ENCODE results near the gene CRABP1.

CRABP1 gene

DNA sequence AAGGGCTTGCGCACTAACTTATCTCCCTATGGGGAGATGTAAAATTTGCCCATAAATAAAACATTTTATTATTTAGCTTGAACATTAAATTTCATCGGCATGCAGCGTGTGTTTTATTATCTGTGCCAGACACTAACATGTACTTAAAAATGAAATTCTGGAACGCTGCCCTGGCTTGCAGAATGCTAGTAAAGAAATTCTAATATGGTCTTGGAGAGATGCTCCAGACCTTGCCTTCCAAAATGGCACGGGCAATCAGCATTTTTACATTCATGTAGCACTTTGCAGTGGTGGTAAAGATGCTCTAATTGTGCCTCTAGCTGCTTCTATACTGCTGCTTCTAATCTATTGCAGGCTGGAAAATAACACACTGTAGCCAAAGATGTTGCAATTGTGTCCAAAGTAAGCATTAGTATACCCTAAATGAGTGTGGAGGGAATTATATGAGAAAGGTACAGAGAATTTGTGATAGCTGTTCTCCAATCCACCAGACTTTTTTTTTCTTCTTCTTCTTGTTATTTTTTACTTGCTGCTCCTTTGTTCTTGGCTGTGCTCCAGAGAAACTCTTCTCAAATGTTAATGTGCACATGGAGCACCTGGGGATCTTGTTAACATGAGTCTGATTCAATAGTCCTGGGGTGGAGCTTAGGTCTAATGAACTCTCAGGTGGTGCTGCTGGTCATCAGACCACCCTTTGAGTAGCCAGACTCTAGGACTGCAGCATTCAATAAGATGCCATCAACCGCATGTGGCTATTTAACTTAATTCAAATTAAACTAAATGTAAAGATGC, 47.3 kb downstream of the CRABP1 start:
- peak; percentile 40 for DNase-seq

DNA sequence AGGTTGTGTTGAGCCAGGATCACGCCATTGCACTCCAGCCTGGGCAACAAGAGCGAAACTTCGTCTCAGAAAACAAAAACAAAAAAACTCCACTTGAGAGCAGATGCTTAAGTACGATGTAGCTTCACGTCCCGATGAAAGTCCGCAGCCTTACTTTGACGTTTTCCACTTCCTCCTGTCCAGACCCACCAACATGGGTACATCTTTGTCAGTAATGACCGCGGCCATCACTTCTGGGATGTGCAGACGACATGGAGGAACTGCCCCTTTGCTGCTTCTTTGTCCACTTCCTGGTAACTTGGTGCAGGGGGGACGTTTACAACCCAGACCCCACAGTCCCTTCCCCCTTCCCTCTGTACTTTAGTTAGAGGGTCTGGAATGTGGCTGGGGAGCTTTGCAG, 48.7 kb downstream of the CRABP1 start:
- no peak for DNase-seq

DNA sequence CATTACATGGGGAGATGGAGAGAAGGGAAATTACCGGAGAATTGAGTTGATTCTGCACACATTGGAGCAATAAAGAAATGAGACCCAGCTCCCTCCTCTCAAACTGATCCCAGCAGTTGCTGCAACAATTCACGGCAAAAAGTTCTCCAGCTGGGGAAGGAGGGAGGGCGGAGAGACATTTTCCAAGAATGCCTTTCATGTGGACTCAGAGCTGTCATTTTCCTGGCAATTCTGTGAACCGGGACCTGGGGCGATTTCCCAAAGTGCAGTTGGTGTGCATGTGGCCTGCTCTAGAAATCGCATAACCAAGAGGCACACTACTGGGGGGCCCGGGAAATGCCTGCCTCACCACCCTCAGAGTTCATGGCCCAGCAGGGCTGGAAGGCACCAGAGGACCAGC, 49.2 kb downstream of the CRABP1 start:
- DNase-seq, result no peak

DNA sequence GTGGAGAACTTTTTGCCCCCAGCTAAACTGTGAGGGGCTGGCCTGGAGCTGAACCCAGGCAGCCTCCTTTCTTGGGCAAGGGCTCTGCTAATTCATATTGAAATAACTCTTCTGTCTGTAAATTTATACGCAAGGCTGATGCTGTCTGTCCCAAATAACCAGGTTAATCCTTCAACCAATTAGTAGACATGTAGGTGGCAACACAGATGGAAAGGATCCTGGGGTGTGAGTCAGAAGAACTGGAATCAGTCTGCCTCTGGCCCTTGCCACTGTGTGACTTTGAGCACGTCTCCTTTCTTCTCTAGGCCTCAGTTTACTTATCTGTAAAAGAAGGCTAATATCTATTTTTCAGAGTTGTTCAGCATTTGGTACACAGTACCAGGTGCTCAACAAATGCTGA, 49.6 kb downstream of the CRABP1 start:
- DNase-seq, result no peak

DNA sequence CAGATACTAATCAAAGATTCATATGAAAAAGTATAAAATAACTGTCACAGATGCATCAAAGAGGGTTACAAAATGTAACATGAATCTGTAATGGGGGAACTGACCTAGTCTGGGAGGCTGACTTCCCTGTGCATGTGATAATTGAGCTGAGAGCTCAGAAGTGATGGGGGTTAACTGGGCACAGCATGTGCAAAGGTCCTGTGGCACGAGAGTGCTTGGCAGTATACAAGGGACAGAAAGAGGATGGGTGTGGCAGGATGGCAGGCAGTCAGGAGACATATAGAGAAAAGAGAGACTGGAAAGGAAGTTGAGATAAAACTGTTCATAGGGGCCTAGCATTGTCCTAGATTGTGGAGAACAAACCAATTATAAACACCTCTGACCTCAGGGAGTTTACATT, 50.1 kb downstream of the CRABP1 start:
- DNase-seq, result no peak

DNA sequence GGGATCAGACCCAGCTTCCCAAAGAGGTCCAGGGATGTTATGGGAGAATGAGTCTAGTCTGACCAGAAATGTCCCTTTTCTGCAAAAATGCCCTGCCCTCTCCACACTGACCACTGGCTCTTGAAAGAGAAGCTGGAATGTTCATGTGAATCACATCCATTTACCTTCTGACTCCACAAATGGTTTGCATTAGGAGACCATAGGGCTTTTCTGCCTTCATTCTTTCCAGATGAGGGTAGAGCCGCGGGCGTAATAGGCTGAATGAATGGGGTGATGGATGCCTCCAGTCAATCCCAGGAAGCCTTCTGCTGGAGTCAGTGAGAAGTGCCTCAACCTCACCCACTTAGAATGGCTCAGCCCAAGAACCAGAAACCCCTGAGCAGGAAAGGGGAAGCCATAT, 50.7 kb downstream of the CRABP1 start:
- DNase-seq, result no peak

DNA sequence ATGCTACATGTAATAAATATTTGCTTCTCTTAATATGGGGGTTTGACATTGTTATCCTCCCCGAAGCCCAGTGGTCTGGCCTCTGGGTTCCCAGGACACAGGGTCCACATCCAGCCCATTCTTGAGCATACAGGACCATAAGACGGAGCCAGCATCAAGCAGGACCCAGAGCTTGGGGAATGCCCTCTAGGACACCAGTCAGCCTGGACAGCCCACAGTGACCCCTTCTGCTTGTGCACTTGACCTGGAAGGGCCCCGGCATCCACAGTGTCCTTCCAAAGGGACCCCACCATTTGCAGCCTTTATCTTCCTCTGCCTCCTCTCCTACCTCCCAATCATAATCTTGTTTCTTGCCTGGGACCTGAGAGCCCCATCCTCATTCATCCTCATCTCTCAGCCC, 51.6 kb downstream of the CRABP1 start:
- DNase-seq, result no peak

DNA sequence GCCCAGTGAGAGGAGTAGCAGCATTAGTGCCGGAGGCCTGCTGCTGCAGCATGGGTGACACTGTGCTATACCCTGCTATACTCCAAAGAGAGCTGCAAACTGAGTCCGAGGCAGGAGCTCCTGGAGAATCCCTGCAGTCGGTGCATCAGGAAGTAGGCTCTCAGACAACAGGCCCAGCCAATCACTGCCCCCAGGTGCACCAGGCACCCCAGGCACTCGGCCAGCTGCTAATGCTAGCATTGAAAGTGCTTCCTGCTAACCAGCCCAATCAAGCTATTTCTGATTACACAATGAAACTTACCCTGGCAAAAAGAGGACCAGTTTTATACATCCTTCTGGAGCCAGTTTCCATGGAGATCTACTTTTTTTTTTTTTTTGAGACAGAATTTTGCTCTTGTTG, 52.3 kb downstream of the CRABP1 start:
- peak; percentile 85 for DNase-seq

DNA sequence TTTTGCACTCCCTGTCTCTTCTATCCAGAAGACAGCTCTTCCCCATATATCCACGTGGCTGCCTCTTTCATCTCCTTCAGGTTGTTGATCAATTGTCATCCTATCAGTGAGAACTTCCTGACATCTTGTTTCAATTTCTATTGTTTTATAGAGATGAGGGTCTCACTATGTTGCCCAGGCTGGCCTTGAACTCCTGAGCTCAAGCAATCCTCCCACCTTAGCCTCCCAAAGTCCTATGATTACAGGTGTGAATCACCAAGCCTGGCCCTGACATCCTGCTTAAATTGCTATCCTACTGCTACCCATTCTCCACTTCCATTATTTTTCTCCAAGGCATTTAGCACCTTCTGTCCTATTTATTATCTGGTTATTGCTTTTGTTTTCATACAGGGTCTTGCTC, 53.0 kb downstream of the CRABP1 start:
- DNase-seq, result no peak

DNA sequence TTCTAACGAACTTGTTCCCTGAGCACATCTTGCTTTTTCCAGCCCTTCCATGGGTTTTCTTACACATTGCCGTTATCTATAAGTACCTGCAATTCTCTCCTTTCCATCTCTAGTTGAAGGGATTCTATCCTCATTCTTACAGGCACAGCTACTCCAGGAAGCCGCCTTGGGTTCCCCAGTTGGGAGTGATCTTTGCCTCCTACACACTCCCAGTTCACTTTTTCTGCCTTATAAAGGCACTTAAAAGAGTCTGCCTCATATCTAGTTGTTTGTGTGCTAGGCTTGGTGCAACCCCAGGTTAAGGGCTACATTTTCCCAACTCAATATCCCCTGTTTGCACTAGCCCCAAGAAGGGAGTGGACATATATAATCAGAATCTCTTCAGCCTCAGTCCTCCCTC, 53.9 kb downstream of the CRABP1 start:
- DNase-seq, result no peak

DNA sequence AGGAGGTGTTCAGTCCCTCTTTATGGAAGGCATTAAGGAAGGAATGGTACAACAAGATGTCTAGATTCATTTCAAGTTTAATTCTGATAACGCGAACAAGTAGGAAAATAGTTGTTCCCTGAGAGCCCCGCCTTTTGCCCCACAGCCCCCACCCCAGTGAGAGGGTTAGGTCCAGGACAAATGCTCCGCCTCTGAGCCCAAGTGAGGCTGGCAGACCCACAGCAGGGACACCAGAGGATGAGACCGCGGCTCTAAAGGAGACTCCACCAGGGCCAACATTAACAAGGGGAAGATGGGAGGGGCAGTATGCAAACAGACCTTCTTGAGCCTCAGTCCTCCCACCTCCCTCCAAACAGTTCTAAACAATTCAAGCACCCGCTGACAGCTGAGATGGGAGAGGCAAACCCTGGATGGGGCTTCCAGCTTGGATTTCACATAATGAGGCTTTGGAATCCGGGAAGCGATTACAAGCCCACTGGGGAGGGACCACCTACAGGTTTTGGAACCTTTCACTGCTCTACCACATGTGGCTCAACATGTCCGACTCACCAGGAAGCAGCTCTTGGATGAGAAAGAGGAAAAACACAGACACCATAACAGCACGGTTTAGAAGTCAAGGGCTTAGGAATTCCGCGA, 54.9 kb downstream of the CRABP1 start:
- peak; percentile 13 for DNase-seq

DNA sequence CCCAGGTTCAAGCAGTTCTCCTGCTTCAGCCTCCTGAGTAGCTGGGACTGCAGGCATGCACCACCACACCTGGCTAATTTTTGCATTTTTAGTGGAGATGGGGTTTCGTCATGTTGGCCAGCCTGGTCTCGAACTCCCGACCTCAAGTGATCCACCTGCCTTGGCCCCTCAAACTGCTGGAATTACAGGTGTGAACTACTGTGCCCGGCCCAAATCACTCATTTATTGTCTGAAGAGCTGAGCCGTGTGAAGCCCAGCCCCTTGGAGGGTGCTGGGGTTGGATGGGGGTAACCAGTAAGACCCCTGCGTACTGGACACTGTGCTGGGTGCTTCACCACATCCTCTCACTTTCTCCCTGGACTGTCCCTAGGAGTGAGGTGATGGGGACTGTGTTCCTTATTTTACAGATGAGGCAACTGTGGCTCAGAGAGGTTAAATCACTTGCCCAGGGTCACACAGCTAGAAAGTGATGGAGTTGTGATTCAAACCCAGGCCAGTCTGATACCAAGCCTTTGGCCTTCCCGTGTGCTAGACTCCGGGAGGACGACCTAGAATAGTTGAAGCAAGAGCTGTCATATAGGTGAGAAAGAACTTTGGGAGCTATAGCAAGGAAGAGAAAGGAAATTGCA, 56.1 kb downstream of the CRABP1 start:
- no peak for DNase-seq

DNA sequence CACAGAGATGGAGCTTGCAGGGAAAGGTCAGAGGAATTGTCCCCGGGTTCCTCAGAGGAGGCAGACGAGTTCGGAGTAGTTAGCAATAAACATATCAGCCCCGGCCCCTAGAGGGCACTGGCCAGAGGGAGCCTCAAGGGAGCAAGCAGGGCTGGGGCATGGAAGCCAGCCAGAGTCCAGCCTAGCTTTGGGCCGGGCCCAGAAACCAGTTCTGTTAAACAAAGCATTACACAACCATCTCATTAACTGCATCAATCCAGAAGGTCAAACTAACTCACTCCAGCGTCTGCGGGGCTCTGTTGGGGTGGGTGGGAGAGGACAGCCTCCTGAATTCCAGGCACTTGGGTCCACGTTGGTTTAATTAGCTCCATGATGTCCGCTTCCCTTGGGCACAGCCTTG, 56.8 kb downstream of the CRABP1 start:
- no peak for DNase-seq

DNA sequence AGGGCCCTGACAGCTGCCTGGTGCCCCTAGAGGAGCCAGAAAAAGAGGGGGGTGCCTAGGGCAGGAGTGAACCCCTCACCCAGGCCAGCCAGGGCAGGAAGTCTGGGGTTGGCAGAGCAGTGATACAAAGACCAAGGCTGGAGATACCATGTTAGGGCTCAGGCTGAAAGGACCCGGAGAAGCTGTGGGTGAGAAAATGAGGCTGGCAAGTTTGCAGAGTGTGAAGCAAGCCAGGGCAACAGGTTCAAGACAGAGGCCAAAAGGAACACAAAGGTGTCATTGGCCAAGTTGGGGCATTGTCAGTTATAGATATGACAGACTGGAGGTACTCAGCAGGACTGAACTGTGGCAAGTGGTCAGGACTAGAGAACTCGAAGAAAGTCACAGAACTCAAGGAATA, 57.2 kb downstream of the CRABP1 start:
- DNase-seq, result no peak

All from NCI-H1092 treated with DMSO at 0.1 percent for 48 hours (cell line).